Left ventricle myocardium superior (tissue), 1 donor: ENCODE measurements around the gene LIG3. TPM values are rescaled to one million over a fixed set of nuclear protein-coding genes. Genes with fewer than 3 reads are reported as not detected.
"Not testable (repeated sequence)": the region's sequence is repeated elsewhere in the genome, so short reads cannot be mapped to it uniquely, and the experiment has no call there.

Source experiments
- ATAC-seq: fragments of 200-7000 bp; cut with Tn5 transposase; one replicate; pipeline ENCODE4 v1.9.1; 2020; ENCODE audit warnings: mild to moderate bottlenecking, moderate library complexity
- DNase-seq: peaks from one replicate; pipeline ENCODE4 v3.0.0-alpha.2; 2020
- intact Hi-C: fragments of 100-400 bp; cut with micrococcal nuclease; formaldehyde crosslinking; loops from one replicate; pipeline ENCODE4 v1.11.0; 2022
- total RNA-seq: library from RNA; stranded (reverse); fragmentation: NEBNext Ultra II Directional; extraction: Animal tissue kit (Norgen Biotek cat#: 25700); gene quantifications from one replicate; pipeline ENCODE4 v1.2.1, GENCODE V29; 2021
- donor health status: DM: no; HTN: yes; CAD: no; lungs with severe emphysema.

LIG3 gene
- total RNA-seq, 1 donor from 2014 or later: 19.3 TPM

- ATAC-seq (no peak), DNase-seq (no peak)
- intact Hi-C loops: loop anchor here (10.0 kb wide), 1 partner anchor 98 kb away; no protein-coding TSS in a partner anchor
Observed at GRCh38 chr17:34996422-34997285, 16.3 kb downstream of the LIG3 start.

DNA sequence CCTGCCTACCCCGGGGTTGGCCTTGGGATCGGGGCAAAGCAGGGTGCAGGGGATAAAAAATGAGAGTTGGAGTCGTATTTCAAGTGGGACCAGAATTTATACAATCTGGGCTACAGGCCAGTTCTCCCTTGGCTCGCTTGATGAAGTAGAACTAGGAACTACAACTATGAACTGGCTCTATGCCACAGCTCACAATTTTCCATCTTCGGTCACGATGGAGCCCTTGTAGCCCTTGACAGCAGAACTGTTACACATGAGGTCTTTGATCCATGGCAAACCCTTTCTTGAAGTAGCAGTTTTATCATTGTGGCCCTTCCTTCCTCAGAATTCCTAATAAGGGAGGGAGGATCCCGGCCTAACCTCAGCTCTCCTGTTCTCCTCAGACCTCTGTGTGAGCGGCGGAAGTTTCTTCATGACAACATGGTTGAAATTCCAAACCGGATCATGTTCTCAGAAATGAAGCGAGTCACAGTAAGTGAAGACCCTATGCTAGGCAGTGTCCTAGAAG, 17.1 kb downstream of the LIG3 start:
- ATAC-seq (peak; percentile 82), DNase-seq (peak; percentile 29)
- intact Hi-C loops: loop anchor here (10.0 kb wide), 1 partner anchor 97 kb away; no protein-coding TSS in a partner anchor

GRCh38 chr17:34998205-34998604, 17.9 kb downstream of the LIG3 start:
- intact Hi-C loops: loop anchor here (10.0 kb wide), 1 partner anchor 97 kb away; no protein-coding TSS in a partner anchor
- ATAC-seq (peak; percentile 81), DNase-seq (peak; percentile 78)

GRCh38 chr17:34999456-34999855, 19.1 kb downstream of the LIG3 start:
- no peak for ATAC-seq
- intact Hi-C loops: loop anchor here (10.0 kb wide), 1 partner anchor 95 kb away; no protein-coding TSS in a partner anchor
- DNase-seq: no peak

DNA sequence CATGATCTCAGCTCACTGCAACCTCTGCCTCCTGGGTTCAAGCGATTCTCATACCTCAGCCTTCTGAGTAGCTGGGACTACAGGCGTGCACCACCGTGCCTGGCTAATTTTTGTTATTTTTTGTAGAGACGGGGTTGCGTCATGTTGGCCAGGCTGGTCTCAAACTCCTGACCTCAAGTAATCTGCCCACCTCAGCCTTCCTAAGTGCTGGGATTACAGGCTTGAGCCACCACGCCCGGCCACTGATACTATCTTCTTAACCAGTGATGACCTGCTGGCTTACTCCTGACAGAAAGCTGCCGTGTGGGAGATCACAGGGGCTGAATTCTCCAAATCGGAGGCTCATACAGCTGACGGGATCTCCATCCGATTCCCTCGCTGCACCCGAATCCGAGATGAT, 20.7 kb downstream of the LIG3 start:
- DNase-seq, ATAC-seq: not testable (repeated sequence)
- intact Hi-C loops: loop anchor here (10.0 kb wide), 1 partner anchor 114 kb away; the partner anchor contains the start of gene RAD51D

GRCh38 chr17:35001549-35001948, 21.2 kb downstream of the LIG3 start:
- intact Hi-C loops: loop anchor here (10.0 kb wide), 1 partner anchor 113 kb away; the partner anchor contains the start of gene RAD51D
- no peak for DNase-seq
- no peak for ATAC-seq

- DNase-seq: peak; percentile 76
- intact Hi-C loops: loop anchor here (10.0 kb wide), 1 partner anchor 112 kb away; the partner anchor contains the start of gene RAD51D
- ATAC-seq: peak; percentile 90
Observed at GRCh38 chr17:35002876-35003551, 22.7 kb downstream of the LIG3 start.

DNA sequence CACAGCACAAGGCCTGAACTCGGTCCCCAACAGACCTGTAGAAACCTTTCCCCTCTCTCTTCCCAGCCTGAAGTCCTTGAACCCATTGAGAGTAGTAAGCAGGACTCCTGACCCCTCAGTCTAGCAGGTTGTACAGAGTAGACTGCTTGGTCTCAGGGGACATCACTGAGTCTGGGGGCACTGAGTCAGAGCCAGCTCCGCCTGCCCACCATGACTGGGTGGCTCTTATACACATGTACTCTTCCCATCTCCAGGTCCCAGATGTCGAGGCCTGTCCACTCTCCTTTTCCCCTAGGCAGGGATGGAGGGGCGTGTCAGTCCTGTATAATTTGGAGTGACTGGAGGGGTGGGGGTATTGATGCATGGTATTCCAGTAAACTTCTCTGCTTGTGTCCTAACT, 23.5 kb downstream of the LIG3 start:
- no peak for ATAC-seq
- DNase-seq: no peak
- intact Hi-C loops: loop anchor here (10.0 kb wide), 1 partner anchor 111 kb away; the partner anchor contains the start of gene RAD51D

GRCh38 chr17:35006345-35006744, 26.0 kb downstream of the LIG3 start:
- intact Hi-C loops: loop anchor here (10.0 kb wide), 1 partner anchor 108 kb away; the partner anchor contains the start of gene RAD51D
- DNase-seq: no peak
- ATAC-seq: no peak

DNA sequence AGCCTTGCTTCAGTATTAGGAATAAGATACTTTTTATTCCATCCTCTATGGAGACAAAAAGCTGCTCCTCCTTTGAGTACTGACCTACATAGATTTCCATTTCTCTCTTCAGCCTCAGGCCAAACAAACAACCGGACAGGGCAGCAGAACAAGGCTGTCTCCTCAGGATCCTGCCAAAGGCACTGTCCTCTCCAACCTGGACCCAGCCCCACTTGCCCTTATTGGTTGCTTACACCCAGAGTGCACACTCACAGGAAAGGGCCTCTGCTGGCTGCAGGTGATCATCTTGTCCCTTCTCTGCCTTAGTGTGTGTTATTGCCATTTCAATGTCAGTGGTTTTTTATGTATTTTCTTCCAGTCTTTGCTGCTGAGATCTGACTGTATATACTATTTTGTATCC, 26.6 kb downstream of the LIG3 start:
- no peak for DNase-seq
- intact Hi-C loops: loop anchor here (10.0 kb wide), 1 partner anchor 108 kb away; the partner anchor contains the start of gene RAD51D
- ATAC-seq: no peak

GRCh38 chr17:35010093-35010492, 29.8 kb downstream of the LIG3 start:
- ATAC-seq: no peak
- intact Hi-C loops: no loop called here
- no peak for DNase-seq

GRCh38 chr17:35011671-35012216, 31.4 kb downstream of the LIG3 start:
- DNase-seq (no peak), ATAC-seq (no peak)
- intact Hi-C loops: no loop called here

DNA sequence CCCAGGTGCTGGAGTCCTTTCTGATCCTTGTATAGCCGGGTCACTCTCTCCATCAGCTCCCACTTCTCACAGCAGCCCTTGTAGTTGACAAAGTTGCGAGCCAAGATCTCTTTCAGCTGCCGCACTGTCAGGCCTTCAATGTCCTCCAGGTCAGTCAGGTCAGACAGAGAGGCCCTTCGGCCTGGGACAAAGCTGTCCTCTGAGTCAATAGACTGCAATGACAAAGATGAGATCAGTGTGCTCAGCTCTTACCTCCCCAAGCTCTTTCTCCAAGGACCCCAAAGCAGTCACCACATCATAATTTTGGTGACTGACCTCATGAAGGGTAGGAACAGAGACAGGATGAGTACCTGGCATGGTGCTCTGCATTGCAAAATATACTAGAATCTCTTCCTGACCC, 36.1 kb downstream of the LIG3 start:
- intact Hi-C loops: no loop called here
- ATAC-seq (peak; percentile 17), DNase-seq (no peak)

DNA sequence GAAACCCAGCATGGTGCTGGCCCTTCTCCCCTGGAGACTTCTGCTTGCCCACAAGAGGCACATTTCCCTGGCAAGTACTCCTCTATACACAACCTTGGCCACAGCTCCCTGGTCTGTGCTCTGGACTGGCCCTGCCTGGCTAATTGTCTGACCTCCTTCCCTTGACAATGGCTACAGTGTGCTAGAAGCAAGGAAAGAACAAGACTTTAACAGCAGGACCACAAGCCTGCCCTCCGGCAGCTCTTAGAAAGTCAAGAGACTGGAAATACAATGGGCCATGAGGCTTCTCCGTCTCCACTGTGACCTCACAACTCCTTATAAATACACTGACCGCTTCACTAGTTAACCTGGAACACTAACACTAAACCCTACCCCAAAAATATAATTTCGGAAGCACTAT, 36.7 kb downstream of the LIG3 start:
- intact Hi-C loops: no loop called here
- no peak for ATAC-seq
- DNase-seq: no peak

- DNase-seq (no peak), ATAC-seq (no peak)
- intact Hi-C loops: no loop called here
Observed at GRCh38 chr17:35018814-35019213, 38.5 kb downstream of the LIG3 start.

GRCh38 chr17:35019386-35020179, 39.3 kb downstream of the LIG3 start:
- DNase-seq: no peak
- intact Hi-C loops: no loop called here
- no peak for ATAC-seq

GRCh38 chr17:35021520-35022380, 41.4 kb downstream of the LIG3 start:
- no peak for ATAC-seq
- DNase-seq: no peak
- intact Hi-C loops: no loop called here
